Activated CD4-positive, alpha-beta memory T cell treated with anti-CD3 and anti-CD28 coated beads for 36 hours (primary cell): Measurements from ENCODE around the gene SUSD3. TPM values are rescaled to one million over a fixed set of nuclear protein-coding genes. Genes with fewer than 3 reads are reported as not detected.

ENCODE experiments used
- CTCF ChIA-PET: fragments of 350-600 bp; sonication (Branson Sonifier 250); formaldehyde crosslinking; loops from one replicate; lab custom pipeline; 2021; ENCODE audit warnings: antibody characterized with exemption, inconsistent platforms; lab: Charles Lee
- POLR2A ChIA-PET: fragments of 350-600 bp; sonication (Branson Sonifier 250); formaldehyde crosslinking; loops from one replicate; lab custom pipeline; 2021; ENCODE audit warnings: antibody characterized with exemption; lab: Charles Lee
- DNase-seq: peaks from one replicate; pipeline ENCODE4 v3.0.0-alpha.2; 2020
- H3K27ac Mint-ChIP-seq: one replicate; pipeline ENCODE4 v1.8.0; 2021; ENCODE audit warnings: mixed read lengths
- H3K27me3 Mint-ChIP-seq: one replicate; pipeline ENCODE4 v1.8.0; 2021; ENCODE audit warnings: mixed read lengths
- H3K36me3 Mint-ChIP-seq: one replicate; pipeline ENCODE4 v1.8.0; 2021; ENCODE audit warnings: mixed read lengths
- H3K4me1 Mint-ChIP-seq: one replicate; pipeline ENCODE4 v1.8.0; 2021; ENCODE audit warnings: low read depth, mixed read lengths
- H3K4me3 Mint-ChIP-seq: one replicate; pipeline ENCODE4 v1.8.0; 2021; ENCODE audit warnings: mild to moderate bottlenecking, mixed read lengths
- H3K9me3 Mint-ChIP-seq: one replicate; pipeline ENCODE4 v1.8.0; 2021; ENCODE audit warnings: mixed read lengths
- intact Hi-C: fragments of 100-400 bp; cut with micrococcal nuclease; formaldehyde crosslinking; loops from one replicate; pipeline ENCODE4 v1.15.1; 2023
- total RNA-seq, 2 experiments: library from RNA; stranded (reverse); gene quantifications; one replicate each; pipeline ENCODE4 v1.2.3, GENCODE V29; 2021

The SUSD3 gene
- total RNA-seq, 2 experiments from 2014 or later: 67.0 to 72.8 TPM

- no peak overlapping the region for H3K27ac Mint-ChIP-seq
- ChIA-PET CTCF (interaction anchor here (0.9 to 1.3 kb wide), 2 partner anchors 14 to 37 kb away, joined by 3 read pairs; no protein-coding TSS in a partner anchor), POLR2A (no interaction called here)
These were observed 18.1 kb upstream of the SUSD3 start for GRCh38 chr9:93040409-93040808.

GRCh38 chr9:93041108-93041802, 17.2 kb upstream of the SUSD3 start:
- CTCF ChIA-PET: interaction anchor here (1.3 kb wide), 1 partner anchor 15 kb away, joined by 3 read pairs; no protein-coding TSS in a partner anchor
- peak; percentile 65 for DNase-seq
- Mint-ChIP-seq H3K4me1 (peaks cover 48% of the 10 kb centered on the region), H3K9me3 (no peaks in the 10 kb centered on the region), H3K4me3 (no peak overlapping the region), H3K27me3 (no peaks in the 10 kb centered on the region), H3K27ac (peak overlapping the region; percentile 74), H3K36me3 (no peaks in the 10 kb centered on the region)
- POLR2A ChIA-PET: interaction anchor here (0.8 kb wide), 2 partner anchors 13 to 38 kb away, joined by 3 to 5 read pairs; no protein-coding TSS in a partner anchor
- intact Hi-C loops: no loop called here

More at GRCh38 chr9:93040409-93040808, 18.1 kb upstream of the SUSD3 start:
- intact Hi-C loops: no loop called here
- peaks cover 48% of the 10 kb centered on the region for H3K4me1 Mint-ChIP-seq
- no peaks in the 10 kb centered on the region for H3K27me3 Mint-ChIP-seq
- no peak for DNase-seq
- no peaks in the 10 kb centered on the region for H3K9me3 Mint-ChIP-seq
- peaks cover 2% of the 10 kb centered on the region for H3K36me3 Mint-ChIP-seq
- H3K4me3 Mint-ChIP-seq: no peak overlapping the region

GRCh38 chr9:93043122-93043521, 15.4 kb upstream of the SUSD3 start:
- Mint-ChIP-seq H3K27ac (no peak overlapping the region), H3K27me3 (no peaks in the 10 kb centered on the region), H3K4me1 (peaks cover 34% of the 10 kb centered on the region), H3K36me3 (no peaks in the 10 kb centered on the region), H3K9me3 (no peaks in the 10 kb centered on the region), H3K4me3 (no peak overlapping the region)
- intact Hi-C loops: no loop called here
- POLR2A ChIA-PET: no interaction called here
- no peak for DNase-seq
- CTCF ChIA-PET: no interaction called here

GRCh38 chr9:93045521-93045920, 13.0 kb upstream of the SUSD3 start:
- Mint-ChIP-seq H3K4me1 (peaks cover 32% of the 10 kb centered on the region), H3K27me3 (no peaks in the 10 kb centered on the region), H3K4me3 (no peak overlapping the region), H3K27ac (no peak overlapping the region), H3K36me3 (no peaks in the 10 kb centered on the region), H3K9me3 (no peaks in the 10 kb centered on the region)
- ChIA-PET CTCF (no interaction called here), POLR2A (interaction anchor here (0.7 kb wide), 1 partner anchor 14 kb away, joined by 3 read pairs; no protein-coding TSS in a partner anchor)
- DNase-seq: no peak
- intact Hi-C loops: no loop called here

DNA sequence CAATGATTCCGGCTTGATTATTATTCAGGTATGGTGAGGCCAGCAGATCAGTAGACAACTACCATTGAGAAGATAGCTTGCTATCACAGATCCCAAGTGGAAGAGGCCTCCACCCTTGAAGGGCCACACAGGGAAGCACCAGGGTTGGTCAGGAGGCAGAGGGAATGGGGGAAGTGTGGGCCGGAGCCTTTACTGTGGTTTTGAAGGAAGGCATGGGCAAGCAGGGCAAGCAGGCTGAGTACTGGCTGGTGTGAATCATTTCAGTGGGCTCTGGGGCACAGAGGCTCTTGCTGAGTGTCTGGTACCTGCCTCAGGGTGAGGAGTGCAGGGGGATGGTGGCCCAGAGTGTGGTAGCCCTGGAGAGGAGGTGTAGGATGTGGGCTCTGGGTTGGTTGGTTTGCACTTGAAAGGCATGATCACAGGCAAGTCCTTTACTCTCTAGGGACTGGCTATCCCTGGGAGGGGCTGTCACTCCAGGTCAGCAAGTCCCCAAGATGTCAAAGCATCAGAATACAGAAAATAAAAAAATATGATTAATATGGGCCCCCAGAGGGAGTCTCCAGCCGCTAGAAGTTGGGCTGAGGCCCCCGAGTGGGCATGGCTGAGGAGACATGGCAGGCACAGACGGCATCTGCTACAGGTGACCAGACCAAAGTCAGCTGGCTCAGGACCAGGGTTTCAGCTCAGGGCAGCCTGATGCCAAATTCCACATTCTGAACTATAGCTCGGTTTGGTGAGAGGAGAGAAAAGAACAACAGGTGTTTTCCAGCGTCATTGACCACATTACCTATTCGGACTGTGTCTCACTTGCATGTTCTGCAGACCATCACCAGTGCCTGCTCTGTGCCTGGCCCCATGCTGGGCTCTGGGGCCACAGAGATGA, 9.7 kb upstream of the SUSD3 start:
- Mint-ChIP-seq H3K9me3 (no peaks in the 10 kb centered on the region), H3K4me3 (no peak overlapping the region), H3K27me3 (no peaks in the 10 kb centered on the region), H3K4me1 (peaks cover 6% of the 10 kb centered on the region), H3K36me3 (no peaks in the 10 kb centered on the region), H3K27ac (no peak overlapping the region)
- POLR2A ChIA-PET: interaction anchor here (1.2 kb wide), 1 partner anchor 8 kb away, joined by 3 read pairs; no protein-coding TSS in a partner anchor
- CTCF ChIA-PET: no interaction called here
- DNase-seq: no peak
- intact Hi-C loops: no loop called here

DNA sequence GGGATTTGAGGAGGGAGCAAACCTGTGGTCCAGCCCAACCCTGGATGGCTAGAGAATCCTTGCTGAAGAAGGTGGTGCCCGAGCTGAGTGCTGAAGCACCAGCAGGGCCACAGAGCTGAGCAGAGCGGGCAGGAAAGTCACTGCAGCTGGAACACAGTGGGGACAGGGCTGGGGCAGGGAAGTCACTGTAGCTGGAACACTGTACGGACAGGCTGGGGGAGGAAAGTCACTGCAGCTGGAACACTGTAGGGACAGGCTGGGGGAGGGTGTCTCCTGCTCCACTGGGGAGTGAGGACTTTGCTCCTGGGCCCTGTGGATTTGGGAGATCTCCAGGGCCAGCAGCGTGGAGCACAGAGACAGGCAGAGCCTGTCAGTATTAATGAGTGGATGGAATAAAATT, 9.0 kb upstream of the SUSD3 start:
- Mint-ChIP-seq H3K9me3 (no peaks in the 10 kb centered on the region), H3K27ac (no peak overlapping the region), H3K36me3 (no peaks in the 10 kb centered on the region), H3K4me1 (peaks cover 4% of the 10 kb centered on the region), H3K4me3 (no peak overlapping the region), H3K27me3 (no peaks in the 10 kb centered on the region)
- no peak for DNase-seq
- POLR2A ChIA-PET: no interaction called here
- CTCF ChIA-PET: no interaction called here
- intact Hi-C loops: no loop called here

DNA sequence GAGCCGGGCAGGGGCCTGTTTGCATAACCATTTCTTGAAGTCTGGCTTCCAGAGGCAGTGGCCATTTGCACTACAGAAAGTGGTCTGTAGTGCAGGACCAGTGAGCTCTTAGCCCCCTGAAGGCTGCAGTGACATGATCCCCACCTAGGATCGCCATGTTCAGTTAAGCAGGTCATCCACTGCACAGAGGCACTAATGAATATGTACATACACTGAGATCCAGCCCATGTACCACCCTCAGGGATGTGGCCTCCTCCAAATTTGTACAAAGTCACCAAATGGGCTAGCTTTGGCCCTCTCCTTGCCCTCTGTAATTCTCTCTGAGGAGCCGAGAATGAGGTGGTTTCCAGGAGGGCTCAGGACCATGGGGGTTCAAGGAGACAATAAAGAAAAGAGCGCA, 8.3 kb upstream of the SUSD3 start:
- H3K4me1 Mint-ChIP-seq: peaks cover 7% of the 10 kb centered on the region
- H3K27ac Mint-ChIP-seq: no peak overlapping the region
- no peaks in the 10 kb centered on the region for H3K36me3 Mint-ChIP-seq
- H3K4me3 Mint-ChIP-seq: no peak overlapping the region
- no peaks in the 10 kb centered on the region for H3K9me3 Mint-ChIP-seq
- H3K27me3 Mint-ChIP-seq: no peaks in the 10 kb centered on the region
- no peak for DNase-seq
- ChIA-PET CTCF (interaction anchor here (1.2 kb wide), 1 partner anchor 13 kb away, joined by 3 read pairs; no protein-coding TSS in a partner anchor), POLR2A (interaction anchor here (2.3 kb wide), 1 partner anchor 15 kb away, joined by 7 read pairs; no protein-coding TSS in a partner anchor)
- intact Hi-C loops: no loop called here

- Mint-ChIP-seq H3K27ac (no peak overlapping the region), H3K9me3 (no peaks in the 10 kb centered on the region), H3K4me3 (no peak overlapping the region), H3K36me3 (no peaks in the 10 kb centered on the region), H3K27me3 (no peaks in the 10 kb centered on the region), H3K4me1 (peaks cover 7% of the 10 kb centered on the region)
- POLR2A ChIA-PET: interaction anchor here (2.3 kb wide), 1 partner anchor 13 kb away, joined by 7 read pairs; no protein-coding TSS in a partner anchor
- DNase-seq: no peak
- CTCF ChIA-PET: interaction anchor here (0.7 kb wide), 1 partner anchor 48 kb away, joined by 3 read pairs; no protein-coding TSS in a partner anchor
- intact Hi-C loops: no loop called here
These were observed 6.8 kb upstream of the SUSD3 start for GRCh38 chr9:93051680-93052089.

GRCh38 chr9:93052791-93053540, 5.5 kb upstream of the SUSD3 start:
- no peak for DNase-seq
- Mint-ChIP-seq H3K27ac (no peak overlapping the region), H3K4me1 (peaks cover 11% of the 10 kb centered on the region), H3K4me3 (no peak overlapping the region), H3K27me3 (no peaks in the 10 kb centered on the region), H3K36me3 (no peaks in the 10 kb centered on the region), H3K9me3 (no peaks in the 10 kb centered on the region)
- CTCF ChIA-PET: interaction anchor here (1.3 kb wide), 1 partner anchor 56 kb away, joined by 3 read pairs; no protein-coding TSS in a partner anchor
- POLR2A ChIA-PET: interaction anchor here (2.3 kb wide), 1 partner anchor 12 kb away, joined by 7 read pairs; no protein-coding TSS in a partner anchor
- intact Hi-C loops: no loop called here

DNA sequence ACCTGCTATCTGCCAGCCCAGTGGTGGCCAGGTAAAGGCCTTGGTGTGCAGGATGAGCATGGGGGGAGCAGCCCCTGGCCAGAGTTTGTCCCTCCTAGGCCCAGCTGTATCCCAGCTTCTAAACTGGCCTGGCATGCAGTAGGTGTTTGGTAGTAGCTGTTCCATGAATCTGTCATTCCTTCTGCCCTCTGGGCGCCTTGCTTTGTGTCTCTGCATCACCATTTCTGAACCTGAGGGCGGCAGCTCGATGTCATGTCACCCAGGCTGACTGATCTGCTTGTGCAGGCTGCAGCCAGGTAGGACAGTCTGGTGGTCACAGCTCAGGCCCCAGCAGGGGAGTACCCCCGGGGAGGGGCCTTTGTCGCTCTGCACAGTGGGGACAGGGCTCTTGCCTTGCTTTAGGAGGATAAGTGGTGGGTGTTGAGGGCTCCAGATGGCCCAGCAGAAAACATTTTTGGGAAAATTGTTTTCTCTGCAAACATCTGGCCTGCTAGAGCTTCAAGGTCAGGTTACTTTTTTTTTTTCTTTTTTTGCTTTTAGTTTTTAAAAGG, 4.6 kb upstream of the SUSD3 start:
- no peak overlapping the region for H3K27ac Mint-ChIP-seq
- H3K9me3 Mint-ChIP-seq: no peaks in the 10 kb centered on the region
- H3K27me3 Mint-ChIP-seq: no peaks in the 10 kb centered on the region
- H3K36me3 Mint-ChIP-seq: no peaks in the 10 kb centered on the region
- H3K4me3 Mint-ChIP-seq: no peak overlapping the region
- H3K4me1 Mint-ChIP-seq: peaks cover 9% of the 10 kb centered on the region
- intact Hi-C loops: no loop called here
- POLR2A ChIA-PET: no interaction called here
- no peak for DNase-seq
- CTCF ChIA-PET: no interaction called here
